Activated T-cell treated with anti-CD3 and anti-CD28 coated beads, Interleukin-2, amount 50 U/mL, for 24 hours (primary cell): Measurements from ENCODE around the gene MTMR2.
A peak's percentile ranks its signal among the peaks of the same experiment; 100 is the strongest.

Experiments used
- DNase-seq: peaks from one replicate; pipeline ENCODE4 v3.0.0-alpha.2; 2020
- H3K27ac Mint-ChIP-seq: 2 replicates; pipeline ENCODE4 v1.8.0; 2020; ENCODE audit warnings: mild to moderate bottlenecking, mixed read lengths
- H3K27me3 Mint-ChIP-seq: 2 replicates; pipeline ENCODE4 v1.8.0; 2020; ENCODE audit warnings: mixed read lengths
- H3K36me3 Mint-ChIP-seq: 2 replicates; pipeline ENCODE4 v1.8.0; 2020; ENCODE audit warnings: low read depth, mixed read lengths
- H3K4me1 Mint-ChIP-seq: 2 replicates; pipeline ENCODE4 v1.8.0; 2020; ENCODE audit warnings: low read depth, mixed read lengths
- H3K4me3 Mint-ChIP-seq: 2 replicates; pipeline ENCODE4 v1.8.0; 2020; ENCODE audit warnings: mild to moderate bottlenecking, moderate library complexity, mixed read lengths
- H3K9me3 Mint-ChIP-seq: 2 replicates; pipeline ENCODE4 v1.8.0; 2020; ENCODE audit warnings: mixed read lengths

MTMR2 gene

DNA sequence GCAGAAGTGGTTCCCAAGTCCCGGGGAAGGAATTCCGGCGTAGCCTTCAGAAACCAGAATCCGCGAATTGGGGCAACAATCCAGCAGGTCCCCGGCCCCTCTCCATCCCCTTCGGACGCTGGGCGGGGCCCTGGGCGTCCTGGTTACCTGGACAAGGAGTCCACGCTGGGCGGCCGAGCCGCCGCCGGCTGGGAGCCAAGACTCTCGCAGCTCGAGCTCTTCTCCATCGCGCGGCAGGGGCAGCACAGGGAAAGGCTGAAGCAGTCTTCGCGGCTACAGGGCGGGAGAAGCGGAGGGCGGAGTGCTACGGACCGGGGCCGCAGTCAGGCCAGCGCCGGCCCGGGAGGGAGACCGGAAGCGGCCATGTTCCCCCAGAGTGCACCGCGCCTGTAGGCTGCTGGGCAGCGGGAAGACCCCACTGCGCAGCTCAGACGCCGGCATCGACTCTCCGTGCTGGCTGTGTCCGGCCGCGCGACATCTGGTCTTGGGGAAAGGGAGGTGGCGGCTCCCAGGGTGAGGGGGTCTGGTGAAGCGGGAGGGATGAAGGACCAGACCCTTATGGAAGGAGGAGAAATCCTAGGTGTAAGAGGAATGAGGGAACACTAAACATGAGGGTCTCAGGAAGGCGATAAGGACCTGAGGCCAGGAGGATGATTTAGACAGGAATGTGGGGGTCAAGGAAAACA, at the start of gene MTMR2:
MTMR2 (minus strand) TSS at position 380 of the 686 bp plus-strand sequence; CDS start at position 227, 153 bp downstream.
- Mint-ChIP-seq H3K36me3 (peaks cover 19% of the 10 kb centered on the region), H3K9me3 (no peaks in the 10 kb centered on the region), H3K27ac (peak within 1 kb of the TSS; percentile 99), H3K27me3 (no peaks in the 10 kb centered on the region), H3K4me1 (peaks cover 37% of the 10 kb centered on the region), H3K4me3 (peak within 1 kb of the TSS; percentile 97)
- peak; percentile 81 for DNase-seq

- no peaks in the 10 kb centered on the region for H3K4me1 Mint-ChIP-seq
- H3K4me3 Mint-ChIP-seq: no peak overlapping the region
- no peak overlapping the region for H3K27ac Mint-ChIP-seq
- no peak for DNase-seq
- no peaks in the 10 kb centered on the region for H3K27me3 Mint-ChIP-seq
- H3K36me3 Mint-ChIP-seq: peaks cover 11% of the 10 kb centered on the region
- H3K9me3 Mint-ChIP-seq: no peaks in the 10 kb centered on the region
Measured at GRCh38 chr11:95972060-95972459, 48.2 kb upstream of the MTMR2 start.

GRCh38 chr11:95968585-95968984, 44.7 kb upstream of the MTMR2 start:
- Mint-ChIP-seq H3K4me1 (no peaks in the 10 kb centered on the region), H3K27me3 (no peaks in the 10 kb centered on the region), H3K36me3 (no peaks in the 10 kb centered on the region), H3K4me3 (no peak overlapping the region), H3K27ac (no peak overlapping the region), H3K9me3 (no peaks in the 10 kb centered on the region)
- no peak for DNase-seq

DNA sequence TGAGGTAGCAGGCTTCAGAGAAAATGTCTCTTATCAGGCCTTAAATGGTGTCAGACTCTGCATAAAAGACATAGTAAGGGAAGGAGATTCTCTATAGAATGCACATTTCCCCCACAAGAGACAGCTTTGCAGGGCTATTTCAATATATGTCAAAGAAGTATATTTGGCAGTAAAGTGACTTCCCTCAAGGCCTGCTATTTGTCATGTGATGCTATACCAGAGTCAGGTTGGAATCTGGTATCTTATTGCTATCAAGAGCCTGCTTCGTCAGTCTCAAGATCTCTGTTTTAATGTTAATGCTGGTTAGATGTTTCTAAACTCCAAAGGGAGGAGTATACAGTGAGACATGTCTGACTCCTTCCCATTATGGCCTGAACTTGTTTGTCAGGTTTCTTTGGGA, 40.4 kb upstream of the MTMR2 start:
- H3K4me1 Mint-ChIP-seq: no peaks in the 10 kb centered on the region
- no peaks in the 10 kb centered on the region for H3K27me3 Mint-ChIP-seq
- H3K9me3 Mint-ChIP-seq: no peaks in the 10 kb centered on the region
- H3K4me3 Mint-ChIP-seq: no peak overlapping the region
- H3K27ac Mint-ChIP-seq: no peak overlapping the region
- H3K36me3 Mint-ChIP-seq: no peaks in the 10 kb centered on the region
- DNase-seq: no peak

- H3K36me3 Mint-ChIP-seq: no peaks in the 10 kb centered on the region
- no peak for DNase-seq
- H3K27ac Mint-ChIP-seq: no peak overlapping the region
- H3K9me3 Mint-ChIP-seq: no peaks in the 10 kb centered on the region
- H3K27me3 Mint-ChIP-seq: no peaks in the 10 kb centered on the region
- no peaks in the 10 kb centered on the region for H3K4me1 Mint-ChIP-seq
- no peak overlapping the region for H3K4me3 Mint-ChIP-seq
Measured at GRCh38 chr11:95961758-95962157, 37.9 kb upstream of the MTMR2 start.

DNA sequence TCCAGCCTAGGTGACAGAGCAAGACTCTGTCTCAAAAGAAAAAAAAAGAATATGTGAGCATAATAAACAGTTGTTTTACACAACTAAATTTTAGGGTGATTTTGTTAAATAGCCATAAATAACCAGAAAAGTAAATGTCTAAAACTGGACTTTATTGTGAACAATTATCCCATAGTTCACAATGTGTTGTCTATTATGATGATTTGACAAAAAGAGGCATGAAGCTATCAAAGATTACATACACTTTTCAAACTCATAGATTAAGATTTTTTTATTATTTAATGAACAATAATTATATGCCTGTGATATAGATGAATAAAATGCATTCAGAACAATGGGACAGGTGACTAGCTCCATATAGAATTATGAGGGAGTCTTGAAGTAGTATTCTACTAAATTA, 27.0 kb upstream of the MTMR2 start:
- Mint-ChIP-seq H3K27ac (no peak overlapping the region), H3K9me3 (peaks cover 2% of the 10 kb centered on the region), H3K4me3 (no peak overlapping the region)

DNA sequence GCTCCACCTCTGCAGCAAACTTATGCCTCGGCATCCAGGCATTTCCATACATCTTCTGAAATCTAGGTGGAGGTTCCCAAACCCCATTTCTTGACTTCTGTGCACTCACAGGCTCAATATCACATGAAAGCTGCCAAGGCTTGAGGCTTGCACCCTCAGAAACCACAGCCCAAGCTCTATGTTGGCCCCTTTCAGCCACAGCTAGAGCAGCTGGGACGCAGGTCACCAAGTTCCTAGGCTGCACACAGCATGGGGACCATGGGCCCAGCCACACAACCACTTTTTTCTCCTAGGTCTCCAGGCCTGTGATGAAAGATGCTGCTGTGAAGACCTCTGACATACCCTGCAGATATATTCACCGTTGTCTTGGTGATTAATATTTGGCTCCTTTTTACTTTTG, 24.7 kb upstream of the MTMR2 start:
- DNase-seq: no peak

More for the DNA sequence above, 27.0 kb upstream of the MTMR2 start:
- DNase-seq: no peak
- no peaks in the 10 kb centered on the region for H3K36me3 Mint-ChIP-seq
- H3K4me1 Mint-ChIP-seq: no peaks in the 10 kb centered on the region
- H3K27me3 Mint-ChIP-seq: no peaks in the 10 kb centered on the region

DNA sequence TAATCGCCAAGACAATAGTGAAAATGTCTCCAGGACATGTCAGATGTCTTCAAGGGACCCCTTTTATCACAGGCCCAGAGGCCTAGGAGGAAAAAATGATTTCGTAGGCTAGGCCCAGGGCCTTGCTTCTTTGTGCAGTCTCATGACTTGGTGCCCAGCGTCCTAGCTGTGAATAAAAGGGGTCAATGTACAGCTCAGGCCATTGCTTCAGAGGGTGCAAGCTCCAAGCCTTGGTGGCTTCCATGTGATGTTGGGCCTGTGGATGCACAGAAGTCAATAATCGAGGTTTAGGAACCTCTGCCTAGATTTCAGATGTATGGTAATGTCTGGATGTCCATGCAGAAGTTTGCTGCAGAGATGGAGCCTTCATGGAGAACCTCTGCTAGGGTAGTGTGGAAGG, 20.7 kb upstream of the MTMR2 start:
- no peak for DNase-seq
- H3K4me3 Mint-ChIP-seq: no peak overlapping the region
- no peak overlapping the region for H3K27ac Mint-ChIP-seq

More for the DNA sequence above, 24.7 kb upstream of the MTMR2 start:
- no peaks in the 10 kb centered on the region for H3K27me3 Mint-ChIP-seq
- no peaks in the 10 kb centered on the region for H3K4me1 Mint-ChIP-seq
- H3K36me3 Mint-ChIP-seq: peaks cover 6% of the 10 kb centered on the region
- no peak overlapping the region for H3K27ac Mint-ChIP-seq
- H3K4me3 Mint-ChIP-seq: no peak overlapping the region
- H3K9me3 Mint-ChIP-seq: peaks cover 8% of the 10 kb centered on the region

GRCh38 chr11:95943546-95943945, 19.6 kb upstream of the MTMR2 start:
- DNase-seq: no peak
- no peak overlapping the region for H3K4me3 Mint-ChIP-seq
- H3K27me3 Mint-ChIP-seq: no peaks in the 10 kb centered on the region
- no peak overlapping the region for H3K27ac Mint-ChIP-seq
- no peaks in the 10 kb centered on the region for H3K4me1 Mint-ChIP-seq
- peaks cover 6% of the 10 kb centered on the region for H3K36me3 Mint-ChIP-seq
- peaks cover 8% of the 10 kb centered on the region for H3K9me3 Mint-ChIP-seq

More for the DNA sequence above, 20.7 kb upstream of the MTMR2 start:
- H3K4me1 Mint-ChIP-seq: no peaks in the 10 kb centered on the region
- peaks cover 8% of the 10 kb centered on the region for H3K9me3 Mint-ChIP-seq
- peaks cover 6% of the 10 kb centered on the region for H3K36me3 Mint-ChIP-seq
- no peaks in the 10 kb centered on the region for H3K27me3 Mint-ChIP-seq

- H3K4me1 Mint-ChIP-seq: no peaks in the 10 kb centered on the region
- no peaks in the 10 kb centered on the region for H3K27me3 Mint-ChIP-seq
- no peak overlapping the region for H3K4me3 Mint-ChIP-seq
- H3K27ac Mint-ChIP-seq: no peak overlapping the region
- no peaks in the 10 kb centered on the region for H3K36me3 Mint-ChIP-seq
- H3K9me3 Mint-ChIP-seq: peaks cover 3% of the 10 kb centered on the region
- DNase-seq: no peak
Measured at GRCh38 chr11:95939091-95939490, 15.2 kb upstream of the MTMR2 start.

DNA sequence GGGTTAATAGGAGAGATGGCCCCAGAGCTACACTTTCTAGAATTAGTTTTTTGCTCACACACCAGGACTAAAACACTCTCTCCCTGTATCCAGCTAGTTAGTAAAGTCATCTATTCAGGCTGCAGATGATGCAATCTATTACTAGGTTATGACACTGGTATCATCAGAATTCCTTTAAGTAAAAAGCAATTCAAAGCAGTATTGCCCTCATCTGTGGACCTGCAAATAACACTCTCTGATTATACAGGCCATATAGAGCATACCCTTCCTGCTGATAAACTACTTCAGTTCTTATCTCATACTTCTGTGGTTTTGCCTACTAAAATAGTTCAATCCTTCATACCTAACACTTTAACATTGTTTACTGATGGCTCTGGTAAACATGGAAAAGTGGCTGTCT, 13.5 kb upstream of the MTMR2 start:
- H3K4me1 Mint-ChIP-seq: no peaks in the 10 kb centered on the region
- H3K9me3 Mint-ChIP-seq: peaks cover under 1% of the 10 kb centered on the region
- H3K27me3 Mint-ChIP-seq: no peaks in the 10 kb centered on the region
- DNase-seq: no peak
- H3K4me3 Mint-ChIP-seq: no peak overlapping the region
- no peak overlapping the region for H3K27ac Mint-ChIP-seq
- H3K36me3 Mint-ChIP-seq: no peaks in the 10 kb centered on the region

DNA sequence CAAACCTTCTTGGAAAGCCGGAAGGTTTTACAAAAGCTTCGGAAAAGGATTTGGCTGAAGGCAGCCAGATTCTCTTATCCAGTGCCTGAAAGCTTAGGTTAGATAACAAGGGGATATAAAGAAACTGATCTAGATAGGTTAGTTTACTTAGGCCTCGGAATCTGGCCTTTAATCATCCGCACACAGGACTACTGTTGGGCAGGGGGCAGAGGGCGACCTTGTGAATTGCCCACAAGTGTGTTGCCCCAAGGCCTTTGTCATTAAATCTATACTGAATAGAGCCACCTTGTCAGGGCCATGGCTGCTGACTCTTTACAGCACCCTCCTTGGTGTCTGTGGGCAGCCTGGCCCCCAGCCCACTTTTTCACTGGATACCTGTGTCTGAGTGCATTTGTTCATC, 9.7 kb upstream of the MTMR2 start:
- no peak for DNase-seq
- H3K4me1 Mint-ChIP-seq: no peaks in the 10 kb centered on the region
- no peak overlapping the region for H3K27ac Mint-ChIP-seq
- H3K9me3 Mint-ChIP-seq: peaks cover 14% of the 10 kb centered on the region
- no peak overlapping the region for H3K4me3 Mint-ChIP-seq
- H3K36me3 Mint-ChIP-seq: no peaks in the 10 kb centered on the region
- no peaks in the 10 kb centered on the region for H3K27me3 Mint-ChIP-seq

GRCh38 chr11:95931916-95932315, 8.0 kb upstream of the MTMR2 start:
- Mint-ChIP-seq H3K9me3 (peaks cover 14% of the 10 kb centered on the region), H3K36me3 (no peaks in the 10 kb centered on the region), H3K27me3 (no peaks in the 10 kb centered on the region), H3K4me3 (no peak overlapping the region), H3K4me1 (no peaks in the 10 kb centered on the region), H3K27ac (no peak overlapping the region)
- no peak for DNase-seq

- Mint-ChIP-seq H3K27ac (no peak overlapping the region), H3K36me3 (peaks cover 1% of the 10 kb centered on the region), H3K4me1 (no peaks in the 10 kb centered on the region), H3K9me3 (peaks cover 14% of the 10 kb centered on the region), H3K27me3 (no peaks in the 10 kb centered on the region), H3K4me3 (no peak overlapping the region)
- DNase-seq: no peak
Measured at GRCh38 chr11:95930948-95931347, 7.0 kb upstream of the MTMR2 start.

DNA sequence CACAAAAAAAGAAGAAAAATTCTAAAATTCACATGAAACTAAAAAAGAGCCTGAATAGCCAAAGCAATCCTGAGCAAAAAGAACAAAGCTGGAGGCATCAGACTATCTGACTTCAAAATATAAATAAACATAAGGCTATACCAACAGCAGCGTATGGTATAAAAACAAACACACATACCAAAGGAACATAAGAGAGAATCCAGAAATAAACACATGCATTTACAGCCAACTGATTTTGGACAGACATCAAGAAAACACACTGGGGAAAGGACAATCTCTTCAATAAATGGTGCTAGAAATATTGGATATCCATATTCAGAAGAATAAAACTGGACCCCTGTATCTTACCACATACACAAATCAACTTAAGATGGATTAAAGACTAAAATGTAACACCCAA, 2.8 kb upstream of the MTMR2 start:
- peaks cover 28% of the 10 kb centered on the region for H3K4me1 Mint-ChIP-seq
- no peak for DNase-seq
- H3K4me3 Mint-ChIP-seq: no peak overlapping the region
- peaks cover 12% of the 10 kb centered on the region for H3K9me3 Mint-ChIP-seq
- H3K27ac Mint-ChIP-seq: no peak overlapping the region
- peaks cover 15% of the 10 kb centered on the region for H3K36me3 Mint-ChIP-seq
- no peaks in the 10 kb centered on the region for H3K27me3 Mint-ChIP-seq

DNA sequence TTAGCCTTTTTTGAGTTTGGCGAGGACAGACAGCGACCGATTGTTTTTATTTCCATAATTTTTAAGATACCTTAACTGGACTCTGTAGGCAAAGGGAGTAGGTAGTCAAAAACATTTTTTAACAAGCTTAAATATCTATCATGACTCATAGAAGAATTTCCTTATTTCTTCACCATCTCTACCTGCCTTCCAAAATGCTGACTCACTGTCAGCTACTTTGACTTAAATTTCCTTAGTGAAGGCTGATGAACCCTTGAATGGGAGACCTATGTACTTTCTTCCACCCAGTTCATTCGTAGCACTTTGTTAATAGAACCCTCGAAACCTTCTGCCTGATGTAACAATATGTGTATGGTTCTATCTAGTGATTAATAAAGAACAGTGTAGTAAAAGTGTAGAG, 1.1 kb upstream of the MTMR2 start:
- peaks cover 36% of the 10 kb centered on the region for H3K4me1 Mint-ChIP-seq
- H3K36me3 Mint-ChIP-seq: peaks cover 19% of the 10 kb centered on the region
- no peak for DNase-seq
- H3K4me3 Mint-ChIP-seq: peak overlapping the region; percentile 97
- peak overlapping the region; percentile 84 for H3K27ac Mint-ChIP-seq
- H3K9me3 Mint-ChIP-seq: no peaks in the 10 kb centered on the region
- H3K27me3 Mint-ChIP-seq: no peaks in the 10 kb centered on the region
